KOPT-K1 (cell line): Measurements from ENCODE around the gene ROR1.
"Not testable (repeated sequence)": the region's sequence is repeated elsewhere in the genome, so short reads cannot be mapped to it uniquely, and the experiment has no call there.

Experiments
- H3K27ac ChIP-seq: fragments of 200-600 bp; sonication (generic); 2 replicates; pipeline ENCODE4 v1.5.1; 2016; ENCODE audit warnings: antibody characterized with exemption, mild to moderate bottlenecking, low read depth, low read length; ENCODE audit not compliant: poor library complexity, severe bottlenecking
- H3K36me3 ChIP-seq: fragments of 200-600 bp; sonication (generic); 2 replicates; pipeline ENCODE4 v1.5.1; 2017; ENCODE audit warnings: antibody characterized with exemption, mild to moderate bottlenecking, low read length, moderate library complexity; ENCODE audit not compliant: insufficient read depth
- H3K9me3 ChIP-seq: fragments of 200-600 bp; sonication (generic); 2 replicates; pipeline ENCODE4 v1.5.1; 2017; ENCODE audit warnings: antibody characterized with exemption, low read length, mild to moderate bottlenecking; ENCODE audit not compliant: insufficient read depth, poor library complexity, severe bottlenecking

The ROR1 gene

GRCh38 chr1:63818567-63819325 is 44.9 kb downstream of the ROR1 start:
- Histone ChIP-seq H3K27ac (no peak overlapping the region), H3K9me3 (no peaks in the 10 kb centered on the region)

GRCh38 chr1:63819795-63820194 is 46.0 kb downstream of the ROR1 start:
- H3K36me3 ChIP-seq, result no peaks in the 10 kb centered on the region
- H3K27ac ChIP-seq, result no peak overlapping the region
- H3K9me3 ChIP-seq, result no peaks in the 10 kb centered on the region

More at GRCh38 chr1:63818567-63819325, 44.9 kb downstream of the ROR1 start:
- no peaks in the 10 kb centered on the region for H3K36me3 ChIP-seq

GRCh38 chr1:63821091-63822005 is 47.5 kb downstream of the ROR1 start:
- no peaks in the 10 kb centered on the region for H3K36me3 ChIP-seq
- H3K9me3 ChIP-seq, result no peaks in the 10 kb centered on the region
- H3K27ac ChIP-seq, result no peak overlapping the region

- Histone ChIP-seq H3K27ac (no peak overlapping the region), H3K36me3 (no peaks in the 10 kb centered on the region), H3K9me3 (no peaks in the 10 kb centered on the region)
Observed at GRCh38 chr1:63822540-63822939, 48.7 kb downstream of the ROR1 start.

GRCh38 chr1:63824451-63824850 is 50.6 kb downstream of the ROR1 start:
- Histone ChIP-seq H3K9me3 (no peaks in the 10 kb centered on the region), H3K27ac (no peak overlapping the region), H3K36me3 (no peaks in the 10 kb centered on the region)

GRCh38 chr1:63825111-63825510 is 51.3 kb downstream of the ROR1 start:
- no peak overlapping the region for H3K27ac ChIP-seq
- H3K9me3 ChIP-seq, result no peaks in the 10 kb centered on the region
- H3K36me3 ChIP-seq, result no peaks in the 10 kb centered on the region

GRCh38 chr1:63826246-63826861 is 52.5 kb downstream of the ROR1 start:
- H3K9me3 ChIP-seq, H3K27ac ChIP-seq, H3K36me3 ChIP-seq: not testable (repeated sequence)

GRCh38 chr1:63827411-63828321 is 53.8 kb downstream of the ROR1 start:
- H3K9me3 ChIP-seq, result no peaks in the 10 kb centered on the region
- H3K27ac ChIP-seq, result no peak overlapping the region

GRCh38 chr1:63828322-63829044 is 54.7 kb downstream of the ROR1 start:
- Histone ChIP-seq H3K27ac (no peak overlapping the region), H3K9me3 (no peaks in the 10 kb centered on the region), H3K36me3 (no peaks in the 10 kb centered on the region)

More at GRCh38 chr1:63827411-63828321, 53.8 kb downstream of the ROR1 start:
- no peaks in the 10 kb centered on the region for H3K36me3 ChIP-seq

- H3K9me3 ChIP-seq, result no peaks in the 10 kb centered on the region
- no peaks in the 10 kb centered on the region for H3K36me3 ChIP-seq
- no peak overlapping the region for H3K27ac ChIP-seq
Observed at GRCh38 chr1:63829349-63830327, 55.8 kb downstream of the ROR1 start.

- H3K27ac ChIP-seq, result no peak overlapping the region
- no peaks in the 10 kb centered on the region for H3K36me3 ChIP-seq
- no peaks in the 10 kb centered on the region for H3K9me3 ChIP-seq
Observed at GRCh38 chr1:63831409-63831808, 57.6 kb downstream of the ROR1 start.

GRCh38 chr1:63833363-63834119 is 59.7 kb downstream of the ROR1 start:
- Histone ChIP-seq H3K36me3 (no peaks in the 10 kb centered on the region), H3K9me3 (no peaks in the 10 kb centered on the region), H3K27ac (no peak overlapping the region)
